IPS-NIHi11 (cell line): ENCODE measurements around the gene APOD.
A peak's percentile ranks its signal among the peaks of the same experiment; 100 is the strongest.

ENCODE experiments used
- DNase-seq: peaks from one replicate; pipeline ENCODE4 v3.0.0; 2012; ENCODE audit warnings: mixed read lengths, low spot score

The APOD gene

DNA sequence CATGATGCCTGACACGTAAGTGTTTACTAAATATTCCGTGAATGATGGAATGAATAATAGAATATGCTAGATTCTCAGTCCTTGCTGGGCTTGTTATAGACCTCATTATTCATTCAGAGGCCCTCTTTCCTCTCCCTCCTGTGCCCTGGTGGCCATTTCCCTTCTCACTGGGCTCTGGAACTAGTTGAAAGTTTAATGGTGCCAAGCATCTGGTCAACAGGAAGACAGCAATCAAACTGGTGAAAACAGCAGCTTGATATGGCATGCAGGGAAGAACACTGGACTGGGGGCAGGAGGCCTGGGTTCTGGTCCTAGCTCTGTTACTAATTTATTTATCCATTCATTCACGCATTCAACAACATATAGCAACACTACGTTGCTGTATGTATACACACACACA lies 3.7 kb upstream of the APOD start:
- no peak for DNase-seq

GRCh38 chr3:195584543-195584870 lies 767 bp upstream of the APOD start:
- DNase-seq, result no peak

DNA sequence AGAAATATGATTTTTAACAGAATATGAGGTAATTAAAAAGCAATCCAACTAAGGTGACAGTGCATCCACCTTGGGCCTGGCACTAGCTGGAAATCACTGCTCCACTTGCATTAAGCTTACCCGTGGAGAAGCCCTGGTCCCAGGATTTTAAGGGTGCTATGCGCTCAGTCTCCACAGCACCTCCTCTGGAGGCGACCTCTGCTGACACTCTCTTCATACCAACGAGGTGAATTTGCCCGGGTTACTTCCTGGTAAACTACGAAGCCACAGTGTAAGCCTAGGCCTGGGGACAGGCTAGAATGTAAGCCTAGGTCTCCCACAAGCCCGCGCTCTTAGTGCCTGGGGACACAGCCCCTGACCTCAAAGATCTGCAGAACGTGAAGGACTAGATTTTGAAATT lies 793 bp downstream of the APOD start:
- DNase-seq, result peak; percentile 50

GRCh38 chr3:195580744-195581443 lies 2.8 kb downstream of the APOD start:
- no peak for DNase-seq

GRCh38 chr3:195579281-195579680 lies 4.5 kb downstream of the APOD start:
- DNase-seq, result no peak

DNA sequence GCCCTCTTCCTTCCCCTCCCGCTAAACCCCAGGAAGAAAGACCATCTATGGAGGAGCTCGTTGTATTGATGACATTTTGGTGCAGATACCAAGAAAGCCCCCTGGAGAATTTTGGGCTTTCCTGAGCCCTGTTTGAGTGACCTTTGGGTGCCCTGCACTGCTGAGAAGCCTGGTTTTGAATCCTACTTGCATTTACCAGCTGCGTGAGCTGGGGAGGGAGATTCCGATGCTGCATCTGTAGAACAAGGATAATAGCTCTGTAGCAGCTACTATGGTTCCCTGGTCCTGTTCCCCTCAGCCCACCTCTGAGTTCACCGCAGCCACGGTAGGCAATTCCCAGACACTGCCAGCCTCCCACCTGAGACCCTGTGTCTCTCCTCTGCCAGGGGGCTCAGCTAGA lies 5.2 kb downstream of the APOD start:
- DNase-seq, result no peak

DNA sequence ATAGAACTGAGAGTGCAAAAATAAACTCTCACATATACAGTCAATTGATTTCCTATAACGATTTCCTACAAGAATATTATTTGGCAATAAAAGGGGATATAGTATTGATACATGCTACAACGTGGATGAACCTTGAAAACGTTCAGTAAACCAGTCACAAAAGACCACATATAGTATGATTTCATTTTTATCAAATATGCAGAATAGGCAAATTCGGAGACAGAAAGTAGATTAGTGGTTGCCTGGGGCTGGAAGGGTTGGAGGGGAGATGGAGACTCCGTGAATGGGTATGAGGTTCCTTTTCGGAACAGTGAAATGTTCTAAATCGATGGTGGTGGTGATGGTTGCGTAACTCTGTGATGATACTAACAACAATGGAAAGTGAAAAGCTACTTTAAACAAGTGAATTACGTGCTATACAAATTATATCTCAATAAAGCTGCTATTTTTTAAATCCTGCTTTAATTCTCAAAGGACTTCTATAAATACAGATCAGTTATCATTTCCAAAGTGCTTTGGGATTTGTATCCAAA lies 6.0 kb downstream of the APOD start:
- no peak for DNase-seq

GRCh38 chr3:195574497-195575304 lies 9.0 kb downstream of the APOD start:
- no peak for DNase-seq

DNA sequence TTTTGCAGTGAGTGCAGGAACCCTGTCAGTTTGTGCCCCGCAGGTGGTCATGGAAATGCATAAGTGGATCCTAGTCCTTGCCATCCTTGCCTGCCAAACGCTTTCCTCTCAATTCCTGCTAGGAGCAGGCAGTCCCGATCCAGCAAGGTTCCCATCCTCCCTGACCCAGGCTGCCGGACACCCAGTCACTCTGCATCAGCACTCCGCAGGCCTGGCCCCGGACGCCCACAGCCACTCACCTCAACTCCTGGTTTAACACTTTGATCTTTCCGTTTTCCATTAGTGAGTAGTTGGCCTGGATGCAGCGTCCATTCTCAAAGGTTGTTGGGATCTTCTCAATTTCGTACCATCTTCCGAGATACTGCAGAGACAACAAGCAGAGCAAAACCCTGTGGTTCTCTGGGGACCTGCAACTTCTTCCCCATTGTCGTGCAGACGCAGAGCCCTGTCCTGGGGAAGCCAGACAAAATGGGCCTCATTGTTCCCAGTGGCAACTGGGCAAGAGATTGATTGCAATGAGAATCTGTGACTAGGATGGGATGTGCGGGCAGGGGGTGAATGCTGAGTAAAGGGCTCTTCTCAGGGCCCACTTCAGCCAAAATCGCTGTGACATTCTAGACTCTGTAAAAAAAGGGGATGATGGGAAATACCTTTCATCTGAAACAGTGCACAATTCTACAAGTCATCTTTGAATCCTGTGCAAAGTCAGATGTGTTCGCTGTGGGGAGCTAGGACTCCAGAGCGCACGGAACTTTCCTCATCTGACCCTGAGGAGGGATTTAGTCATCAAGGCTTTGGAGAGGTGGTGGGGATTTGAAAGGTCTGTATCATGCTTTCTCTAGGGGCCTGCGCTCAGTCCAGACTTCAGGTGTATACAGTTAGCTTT lies 9.9 kb downstream of the APOD start:
- no peak for DNase-seq

GRCh38 chr3:195571361-195571760 lies 12.4 kb downstream of the APOD start:
- no peak for DNase-seq

DNA sequence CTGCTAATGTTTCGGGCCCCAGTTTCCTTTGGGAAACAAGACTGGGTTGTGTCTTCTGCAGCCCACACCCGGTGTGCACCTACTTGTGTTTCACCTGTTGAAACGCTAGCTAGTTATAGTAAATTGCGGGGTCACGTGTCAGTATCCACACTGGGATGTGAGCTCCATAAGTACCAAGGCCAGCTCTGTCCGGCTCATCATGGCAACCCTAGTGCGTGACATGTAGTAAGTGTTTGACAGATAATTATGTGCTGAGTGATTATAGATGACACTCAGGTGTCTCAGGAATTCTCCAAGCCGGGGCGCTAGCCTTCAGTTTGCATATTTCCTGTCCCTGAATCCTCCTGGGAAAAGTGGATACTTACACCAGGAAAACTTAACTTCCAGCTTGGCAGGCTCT lies 12.8 kb downstream of the APOD start:
- no peak for DNase-seq

DNA sequence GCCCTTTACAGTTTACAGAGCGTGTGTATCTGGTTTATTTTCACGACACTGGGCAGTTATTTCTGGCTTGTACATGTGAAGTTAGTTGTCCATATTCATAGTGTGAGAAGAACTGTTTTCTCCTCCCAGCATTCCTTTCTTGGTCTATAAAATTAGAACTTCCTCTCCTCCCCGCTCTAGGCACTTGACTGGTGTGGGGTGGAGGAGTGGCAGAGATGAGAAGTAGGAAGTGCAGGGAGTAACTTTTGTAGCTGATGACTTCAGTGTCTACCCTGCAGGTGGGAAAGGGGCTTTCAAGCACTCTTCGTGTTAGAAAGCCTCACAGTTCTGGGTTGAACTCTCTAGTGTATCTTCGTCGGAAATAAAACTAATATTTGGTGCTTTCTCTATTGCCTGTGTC lies 13.4 kb downstream of the APOD start:
- no peak for DNase-seq

GRCh38 chr3:195568630-195569029 lies 15.1 kb downstream of the APOD start:
- no peak for DNase-seq

- DNase-seq, result no peak
Observed at GRCh38 chr3:195566797-195567196, 16.9 kb downstream of the APOD start.

GRCh38 chr3:195565716-195566115 lies 18.0 kb downstream of the APOD start:
- no peak for DNase-seq

GRCh38 chr3:195563317-195563716 lies 20.4 kb downstream of the APOD start:
- DNase-seq, result no peak

DNA sequence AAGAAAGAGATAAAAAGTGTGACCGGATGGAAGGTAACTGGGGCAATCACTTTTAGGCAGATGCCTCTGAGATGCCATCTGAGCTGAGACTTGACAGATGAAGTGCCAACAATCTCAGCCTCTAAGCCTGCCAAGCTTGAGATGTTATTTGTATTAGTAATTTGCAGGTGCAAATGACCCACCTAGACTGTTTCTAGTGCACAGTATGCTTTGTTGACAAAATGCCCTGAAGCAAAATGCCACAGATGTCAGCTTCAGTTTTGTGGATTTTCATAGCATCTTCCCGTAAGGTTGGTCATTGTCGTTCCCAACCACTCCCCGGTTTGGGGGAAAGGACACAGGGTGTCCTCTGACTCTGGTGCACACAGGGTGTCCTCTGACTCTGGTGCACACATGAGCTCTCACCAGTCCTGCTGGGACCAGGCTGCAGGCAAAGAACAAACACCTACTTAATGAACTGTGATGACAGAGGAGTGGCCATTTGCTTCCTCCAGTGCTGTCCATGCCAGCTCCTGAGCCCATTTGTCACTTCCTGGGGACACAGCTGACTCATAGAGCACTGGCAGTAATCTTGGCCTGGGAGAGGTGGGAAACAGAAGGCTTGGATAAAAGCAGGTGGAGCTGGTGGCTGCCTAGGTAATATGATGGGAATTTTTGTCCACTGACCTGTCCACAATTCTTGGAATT lies 23.9 kb downstream of the APOD start:
- DNase-seq, result no peak

DNA sequence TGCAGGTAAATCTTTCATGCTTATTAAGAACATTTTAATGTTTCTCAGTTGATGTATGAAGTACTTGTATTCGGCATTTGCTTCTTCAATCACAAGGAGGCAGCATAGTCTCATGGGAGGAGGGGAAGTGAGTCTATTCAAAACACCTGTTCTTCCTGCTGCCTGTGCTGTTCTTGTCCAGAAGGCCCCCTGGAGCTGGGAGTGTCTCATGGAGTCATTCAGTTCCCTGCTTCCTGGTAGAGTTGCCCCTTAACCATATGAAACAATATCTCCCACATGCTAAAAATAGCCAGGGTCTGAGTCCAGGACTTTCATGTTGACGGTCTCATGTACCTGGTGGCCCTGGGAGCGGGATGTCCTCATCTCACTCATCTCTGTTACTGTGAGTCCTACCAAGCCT lies 25.1 kb downstream of the APOD start:
- DNase-seq, result peak; percentile 53

- DNase-seq, result no peak
Observed at GRCh38 chr3:195557322-195557721, 26.4 kb downstream of the APOD start.

DNA sequence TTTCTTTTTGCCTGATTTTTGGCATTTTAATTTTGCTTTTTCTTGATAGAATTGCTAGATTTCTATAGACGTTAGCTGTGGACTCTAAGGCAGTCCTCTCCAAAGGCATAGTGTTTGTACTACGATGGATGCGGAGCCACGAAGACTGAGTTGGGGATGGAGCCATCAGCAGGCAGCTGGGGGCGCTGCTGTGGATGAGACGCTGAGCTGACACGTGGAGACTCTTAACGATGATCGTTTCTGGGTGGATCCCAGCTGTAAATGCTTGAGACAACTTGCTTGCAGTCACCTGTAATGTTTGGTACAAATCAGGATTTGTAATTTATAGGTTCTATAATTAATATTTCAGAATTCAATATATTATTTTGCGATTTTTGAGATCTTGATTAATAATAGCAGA lies 27.4 kb downstream of the APOD start:
- peak; percentile 49 for DNase-seq

DNA sequence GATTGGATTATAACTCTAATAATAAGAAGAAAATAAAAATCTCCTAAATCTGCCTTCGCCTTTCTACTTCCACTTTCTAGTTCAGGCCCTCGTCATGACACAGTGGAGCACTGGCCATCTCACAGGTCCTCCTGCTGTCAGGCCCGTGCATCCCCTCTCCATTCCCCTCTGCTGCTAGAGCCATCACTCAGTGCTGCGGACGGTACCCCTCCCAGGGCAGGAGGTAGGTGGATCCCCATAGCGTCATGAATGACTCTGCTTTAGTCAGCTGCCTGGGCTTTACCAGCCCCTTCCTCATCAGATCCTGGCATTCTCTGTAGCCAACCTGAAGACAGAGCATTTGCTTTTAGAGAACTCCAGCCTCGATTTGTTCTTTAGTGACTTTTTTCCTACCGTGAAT lies 28.6 kb downstream of the APOD start:
- DNase-seq, result peak; percentile 45

- DNase-seq, result no peak
Observed at GRCh38 chr3:195554458-195554857, 29.3 kb downstream of the APOD start.
